Measurements from ENCODE around the gene PPP2R3B. TPM values are rescaled to one million over a fixed set of nuclear protein-coding genes. Genes with fewer than 3 reads are reported as not detected.
"Not testable (repeated sequence)": the region's sequence is repeated elsewhere in the genome, so short reads cannot be mapped to it uniquely, and the experiment has no call there.

The PPP2R3B gene
- total RNA-seq, 1 experiment from 2014 or later, result 13.7 TPM

- H3K9me3 Mint-ChIP-seq (ENCODE audit: unreplicated experiment), result no peaks in the 10 kb centered on the region
- CTCF ChIA-PET, result no interaction called here
- DNase-seq (ENCODE audit: unreplicated experiment), result no peak
- TF ChIP-seq, protein P1, sequence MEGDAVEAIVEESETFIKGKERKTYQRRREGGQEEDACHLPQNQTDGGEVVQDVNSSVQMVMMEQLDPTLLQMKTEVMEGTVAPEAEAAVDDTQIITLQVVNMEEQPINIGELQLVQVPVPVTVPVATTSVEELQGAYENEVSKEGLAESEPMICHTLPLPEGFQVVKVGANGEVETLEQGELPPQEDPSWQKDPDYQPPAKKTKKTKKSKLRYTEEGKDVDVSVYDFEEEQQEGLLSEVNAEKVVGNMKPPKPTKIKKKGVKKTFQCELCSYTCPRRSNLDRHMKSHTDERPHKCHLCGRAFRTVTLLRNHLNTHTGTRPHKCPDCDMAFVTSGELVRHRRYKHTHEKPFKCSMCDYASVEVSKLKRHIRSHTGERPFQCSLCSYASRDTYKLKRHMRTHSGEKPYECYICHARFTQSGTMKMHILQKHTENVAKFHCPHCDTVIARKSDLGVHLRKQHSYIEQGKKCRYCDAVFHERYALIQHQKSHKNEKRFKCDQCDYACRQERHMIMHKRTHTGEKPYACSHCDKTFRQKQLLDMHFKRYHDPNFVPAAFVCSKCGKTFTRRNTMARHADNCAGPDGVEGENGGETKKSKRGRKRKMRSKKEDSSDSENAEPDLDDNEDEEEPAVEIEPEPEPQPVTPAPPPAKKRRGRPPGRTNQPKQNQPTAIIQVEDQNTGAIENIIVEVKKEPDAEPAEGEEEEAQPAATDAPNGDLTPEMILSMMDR (IDR thresholded peaks at IDR 0.05; ENCODE audit: unreplicated experiment), result no peak
- no peak overlapping the region for H3K27ac Mint-ChIP-seq (ENCODE audit: low read depth, unreplicated experiment)
- POLR2A ChIA-PET, result no interaction called here
- intact Hi-C loops (cut with micrococcal nuclease), result no loop called here
- H3K4me3 Mint-ChIP-seq (ENCODE audit: unreplicated experiment), result no peak overlapping the region
- H3K4me1 Mint-ChIP-seq (ENCODE audit: insufficient read depth, unreplicated experiment), result peaks cover 7% of the 10 kb centered on the region
- BruUV-seq (replicated peaks), result no TSS peak
- peaks cover 13% of the 10 kb centered on the region for H3K36me3 Mint-ChIP-seq (ENCODE audit: insufficient read depth, unreplicated experiment)
- no peaks in the 10 kb centered on the region for H3K27me3 Mint-ChIP-seq (ENCODE audit: insufficient read depth, unreplicated experiment)
These were observed 59.0 kb downstream of the PPP2R3B start for GRCh38 chrX:327660-328126.

DNA sequence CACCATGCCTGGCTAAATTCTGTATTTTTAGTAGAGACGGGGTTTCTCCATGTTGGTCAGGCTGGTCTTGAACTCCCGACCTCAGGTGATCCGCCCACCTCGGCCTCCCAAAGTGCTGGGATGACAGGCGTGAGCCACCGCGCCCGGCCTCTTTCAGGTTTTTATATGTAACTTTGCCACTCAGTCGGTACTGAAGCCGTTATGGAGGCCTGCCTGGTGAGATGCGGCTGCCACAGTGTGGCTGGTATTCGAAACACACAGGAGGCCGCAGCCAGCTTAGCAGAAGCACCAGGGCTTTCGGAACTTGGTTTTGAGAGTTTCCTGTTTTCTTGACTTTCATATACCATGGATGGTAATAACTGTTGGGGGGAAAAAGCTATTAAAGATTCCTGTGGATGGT lies 62.0 kb downstream of the PPP2R3B start:
- BruUV-seq (replicated peaks); H3K4me3 Mint-ChIP-seq (ENCODE audit: unreplicated experiment); CTCF ChIA-PET; POLR2A ChIA-PET; H3K9me3 Mint-ChIP-seq (ENCODE audit: unreplicated experiment); H3K27ac Mint-ChIP-seq (ENCODE audit: low read depth, unreplicated experiment); H3K4me1 Mint-ChIP-seq (ENCODE audit: insufficient read depth, unreplicated experiment); DNase-seq (ENCODE audit: unreplicated experiment); H3K27me3 Mint-ChIP-seq (ENCODE audit: insufficient read depth, unreplicated experiment): not testable (repeated sequence)
- H3K36me3 Mint-ChIP-seq (ENCODE audit: insufficient read depth, unreplicated experiment), result peaks cover 13% of the 10 kb centered on the region
- intact Hi-C loops (cut with micrococcal nuclease), result loop anchor here (5.0 kb wide), 1 partner anchor 833 kb away; no protein-coding TSS in a partner anchor

DNA sequence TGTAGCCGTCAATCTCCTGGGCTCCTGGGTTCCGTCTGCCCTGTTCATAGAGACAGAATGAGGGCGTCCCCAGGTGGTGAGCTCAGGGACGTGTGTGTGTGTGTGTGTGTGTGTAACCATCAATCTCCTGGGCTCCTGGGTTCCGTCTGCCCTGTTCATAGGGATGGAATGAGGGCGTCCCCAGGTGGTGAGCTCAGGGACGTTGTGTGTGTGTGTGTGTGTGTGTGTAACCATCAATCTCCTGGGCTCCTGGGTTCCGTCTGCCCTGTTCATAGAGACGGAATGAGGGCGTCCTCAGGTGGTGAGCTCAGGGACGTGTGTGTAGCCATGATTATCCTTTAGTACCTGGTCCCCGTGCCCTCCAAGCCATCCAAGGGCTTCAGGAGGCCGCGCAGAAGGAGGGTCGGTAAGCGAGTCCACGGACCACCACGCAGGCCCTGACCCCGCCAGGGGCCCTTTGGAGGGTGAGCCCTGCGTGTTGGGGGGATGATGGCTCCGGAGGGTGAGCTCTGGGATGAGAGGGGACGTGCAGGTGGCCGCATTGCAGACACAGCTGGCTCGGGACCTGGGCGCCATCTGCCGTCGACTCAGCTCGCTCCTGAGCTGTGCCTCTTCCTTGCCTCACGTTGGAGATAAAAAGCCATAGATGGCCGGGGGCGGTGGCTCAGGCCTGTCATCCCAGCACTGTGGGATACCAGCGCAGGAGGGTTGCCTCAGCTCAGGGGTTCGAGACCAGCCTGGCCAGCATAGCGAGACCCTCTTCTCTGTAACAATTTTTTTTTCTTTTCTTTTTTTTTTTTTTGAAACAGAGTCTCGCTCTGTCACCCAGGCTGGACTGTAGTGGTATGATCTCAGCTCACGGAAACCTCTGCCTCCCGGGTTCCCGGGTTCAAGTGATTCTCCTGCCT lies 62.7 kb downstream of the PPP2R3B start:
- Mint-ChIP-seq H3K27ac (ENCODE audit: low read depth, unreplicated experiment) (peak overlapping the region; percentile 4), H3K36me3 (ENCODE audit: insufficient read depth, unreplicated experiment) (peaks cover 14% of the 10 kb centered on the region), H3K4me3 (ENCODE audit: unreplicated experiment) (peak overlapping the region; percentile 35), H3K27me3 (ENCODE audit: insufficient read depth, unreplicated experiment) (no peaks in the 10 kb centered on the region), H3K4me1 (ENCODE audit: insufficient read depth, unreplicated experiment) (peaks cover 7% of the 10 kb centered on the region), H3K9me3 (ENCODE audit: unreplicated experiment) (no peaks in the 10 kb centered on the region)
- DNase-seq (ENCODE audit: unreplicated experiment), result peak; percentile 64
- POLR2A ChIA-PET, result no interaction called here
- intact Hi-C loops (cut with micrococcal nuclease), result loop anchor here (5.0 kb wide), 1 partner anchor 833 kb away; no protein-coding TSS in a partner anchor
- CTCF ChIA-PET, result no interaction called here
- TF ChIP-seq, protein P1 (IDR thresholded peaks at IDR 0.05; ENCODE audit: unreplicated experiment), result no peak
- no TSS peak for BruUV-seq (replicated peaks)

- BruUV-seq (replicated peaks), result no TSS peak
- no peak for DNase-seq (ENCODE audit: unreplicated experiment)
- H3K4me1 Mint-ChIP-seq (ENCODE audit: insufficient read depth, unreplicated experiment), result peaks cover 7% of the 10 kb centered on the region
- H3K4me3 Mint-ChIP-seq (ENCODE audit: unreplicated experiment), result peak overlapping the region; percentile 72
- TF ChIP-seq, protein P1 (IDR thresholded peaks at IDR 0.05; ENCODE audit: unreplicated experiment), result no peak
- intact Hi-C loops (cut with micrococcal nuclease), result loop anchor here (5.0 kb wide), 1 partner anchor 837 kb away; no protein-coding TSS in a partner anchor
- no peaks in the 10 kb centered on the region for H3K9me3 Mint-ChIP-seq (ENCODE audit: unreplicated experiment)
- peak overlapping the region; percentile 65 for H3K27ac Mint-ChIP-seq (ENCODE audit: low read depth, unreplicated experiment)
- peaks cover 30% of the 10 kb centered on the region for H3K36me3 Mint-ChIP-seq (ENCODE audit: insufficient read depth, unreplicated experiment)
- no peaks in the 10 kb centered on the region for H3K27me3 Mint-ChIP-seq (ENCODE audit: insufficient read depth, unreplicated experiment)
- ChIA-PET POLR2A (no interaction called here), CTCF (no interaction called here)
These were observed 66.5 kb downstream of the PPP2R3B start for GRCh38 chrX:320126-320783.
